ENCODE data around the gene PDCD2L.

GRCh38 chr19:34391813-34392212, 12.4 kb upstream of the PDCD2L start:
- TF ChIP-seq POLR2AphosphoS5 (IDR thresholded peaks at IDR 0.05; ENCODE audit: insufficient read depth in 1 of 2, low read depth in 1 of 2) = no peak
- TF ChIP-seq CTCF (IDR thresholded peaks at IDR 0.05) = no peak
- no peak for TF ChIP-seq POLR2A (IDR thresholded peaks at IDR 0.05)

Measured in vagina (tissue), 2 donors.